SK-N-SH treated with all-trans-retinoic acid at 6 μM for 48 hours (cell line): ENCODE data around the gene ADGRF1.

ENCODE experiments used
- ARNTL ChIP-seq: fragments of 450-650 bp; formaldehyde crosslinking; IDR thresholded peaks from 2 replicates; pipeline ENCODE4 v1.5.0; 2020; ENCODE audit warnings: low read depth, mild to moderate bottlenecking, moderate library complexity, borderline replicate concordance
- BACH2 ChIP-seq: fragments of 250-450 bp; sonication (Bioruptor Pico); IDR thresholded peaks from 2 replicates; pipeline ENCODE4 v1.9.0; 2021; ENCODE audit warnings: mild to moderate bottlenecking, borderline replicate concordance
- CREB5 ChIP-seq: fragments of 250-450 bp; sonication (Bioruptor Pico); IDR thresholded peaks from 2 replicates; pipeline ENCODE4 v1.5.1; 2020; ENCODE audit warnings: low read depth, mild to moderate bottlenecking, moderate library complexity
- CSDC2 ChIP-seq: fragments of 250-450 bp; sonication (Bioruptor Pico); IDR thresholded peaks from 2 replicates; pipeline ENCODE4 v1.5.0; 2020; ENCODE audit warnings: mild to moderate bottlenecking, moderate library complexity
- GLIS3 ChIP-seq: fragments of 250-450 bp; sonication (Bioruptor Pico); IDR thresholded peaks from 2 replicates; pipeline ENCODE4 v1.5.0; 2020; ENCODE audit warnings: mild to moderate bottlenecking, moderate library complexity
- PATZ1 ChIP-seq: fragments of 250-450 bp; sonication (Bioruptor Pico); IDR thresholded peaks from 2 replicates; pipeline ENCODE4 v1.8.0; 2020; ENCODE audit warnings: mild to moderate bottlenecking, moderate library complexity, borderline replicate concordance
- POU6F1 ChIP-seq: fragments of 250-450 bp; sonication (Bioruptor Pico); IDR thresholded peaks from 2 replicates; pipeline ENCODE4 v1.8.0; 2021; ENCODE audit warnings: low read depth, mild to moderate bottlenecking, moderate library complexity, borderline replicate concordance
- PPARA ChIP-seq: fragments of 250-450 bp; sonication (Bioruptor Pico); IDR thresholded peaks from 2 replicates; pipeline ENCODE4 v1.5.0; 2020; ENCODE audit warnings: mild to moderate bottlenecking, borderline replicate concordance
- SNAI2 ChIP-seq: fragments of 250-450 bp; sonication (Bioruptor Pico); IDR thresholded peaks from 2 replicates; pipeline ENCODE4 v1.5.0; 2020; ENCODE audit warnings: mild to moderate bottlenecking, moderate library complexity
- ZC3H10 ChIP-seq: fragments of 250-450 bp; sonication (Bioruptor Pico); IDR thresholded peaks from 2 replicates; pipeline ENCODE4 v1.5.1; 2021; ENCODE audit warnings: mild to moderate bottlenecking, moderate library complexity
- ZFP3 ChIP-seq: fragments of 250-450 bp; sonication (Bioruptor Pico); IDR thresholded peaks from 2 replicates; pipeline ENCODE4 v1.5.0; 2020; ENCODE audit warnings: mild to moderate bottlenecking, moderate library complexity
- ZFP30 ChIP-seq: fragments of 450-650 bp; formaldehyde crosslinking; IDR thresholded peaks from 2 replicates; pipeline ENCODE4 v1.5.0; 2022; ENCODE audit warnings: mild to moderate bottlenecking, moderate library complexity
- ZNF70 ChIP-seq: fragments of 450-650 bp; formaldehyde crosslinking; IDR thresholded peaks from 2 replicates; pipeline ENCODE4 v1.5.0; 2020; ENCODE audit warnings: mild to moderate bottlenecking, moderate library complexity

- TF ChIP-seq CREB5 (CRISPR knock-in tag) (no peak), SNAI2 (CRISPR knock-in tag) (no peak), ZNF70 (CRISPR knock-in tag) (no peak), PPARA (CRISPR knock-in tag) (no peak), PATZ1 (CRISPR knock-in tag) (no peak), ZFP30 (no peak), ZFP3 (no peak), ARNTL (no peak), CSDC2 (CRISPR knock-in tag) (no peak), GLIS3 (no peak), BACH2 (CRISPR knock-in tag) (no peak), POU6F1 (CRISPR knock-in tag) (no peak), ZC3H10 (CRISPR knock-in tag) (no peak)
These were observed 27.7 kb downstream of the ADGRF1 start for GRCh38 chr6:47014401-47014800.
